SU-DHL-6 (cell line): Measurements from ENCODE around the gene B4GALNT1.

Source experiments
- EZH2phosphoT487 ChIP-seq: fragments of 200-600 bp; sonication (generic), shearing (Covaris generic); conservative IDR thresholded peaks from 2 replicates; pipeline ENCODE4 v1.6.1; 2018; ENCODE audit warnings: mild to moderate bottlenecking, antibody characterized with exemption, low read length, moderate library complexity, mixed read lengths
- TF ChIP-seq, protein P1 (sequence below): fragments of 200-600 bp; sonication (generic); IDR thresholded peaks from one replicate; pipeline ENCODE4 v1.5.1; 2017; ENCODE audit warnings: antibody characterized with exemption, mild to moderate bottlenecking, low read length, moderate library complexity; ENCODE audit not compliant: insufficient read depth, poor library complexity, severe bottlenecking

DNA sequence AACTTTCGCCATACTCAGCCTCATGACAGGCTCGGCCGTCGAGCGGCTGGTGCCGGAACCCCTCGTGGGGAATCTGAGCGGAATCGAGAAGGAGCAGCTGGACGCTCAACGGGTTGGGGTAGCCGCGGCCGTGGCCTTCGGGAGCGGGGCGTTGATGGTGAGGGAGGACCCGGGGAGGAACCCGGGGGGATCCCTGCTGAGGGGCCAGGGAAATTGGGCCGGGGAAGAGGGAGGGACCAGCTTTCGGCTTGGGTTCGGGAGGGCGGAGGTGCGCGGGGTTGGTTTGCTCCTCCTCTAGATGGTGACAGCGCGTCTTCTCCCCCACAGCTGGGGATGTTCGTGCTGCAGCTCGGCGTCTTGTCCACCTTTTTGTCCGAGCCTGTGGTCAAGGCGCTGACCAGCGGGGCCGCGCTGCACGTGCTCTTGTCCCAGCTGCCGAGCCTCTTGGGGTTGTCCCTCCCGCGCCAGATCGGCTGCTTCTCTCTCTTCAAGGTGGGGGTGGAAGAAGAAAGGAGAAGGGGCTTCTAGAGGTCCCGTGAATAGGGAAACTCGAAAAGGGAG lies 12.0 kb downstream of the B4GALNT1 start:
- TF ChIP-seq, protein P1, sequence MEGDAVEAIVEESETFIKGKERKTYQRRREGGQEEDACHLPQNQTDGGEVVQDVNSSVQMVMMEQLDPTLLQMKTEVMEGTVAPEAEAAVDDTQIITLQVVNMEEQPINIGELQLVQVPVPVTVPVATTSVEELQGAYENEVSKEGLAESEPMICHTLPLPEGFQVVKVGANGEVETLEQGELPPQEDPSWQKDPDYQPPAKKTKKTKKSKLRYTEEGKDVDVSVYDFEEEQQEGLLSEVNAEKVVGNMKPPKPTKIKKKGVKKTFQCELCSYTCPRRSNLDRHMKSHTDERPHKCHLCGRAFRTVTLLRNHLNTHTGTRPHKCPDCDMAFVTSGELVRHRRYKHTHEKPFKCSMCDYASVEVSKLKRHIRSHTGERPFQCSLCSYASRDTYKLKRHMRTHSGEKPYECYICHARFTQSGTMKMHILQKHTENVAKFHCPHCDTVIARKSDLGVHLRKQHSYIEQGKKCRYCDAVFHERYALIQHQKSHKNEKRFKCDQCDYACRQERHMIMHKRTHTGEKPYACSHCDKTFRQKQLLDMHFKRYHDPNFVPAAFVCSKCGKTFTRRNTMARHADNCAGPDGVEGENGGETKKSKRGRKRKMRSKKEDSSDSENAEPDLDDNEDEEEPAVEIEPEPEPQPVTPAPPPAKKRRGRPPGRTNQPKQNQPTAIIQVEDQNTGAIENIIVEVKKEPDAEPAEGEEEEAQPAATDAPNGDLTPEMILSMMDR: no peak
- no peak for TF ChIP-seq EZH2phosphoT487
